ENCODE measurements around the gene OR5K4. TPM values are rescaled to one million over a fixed set of nuclear protein-coding genes. Genes with fewer than 3 reads are reported as not detected.

The OR5K4 gene
- polyA plus RNA-seq, 1 experiment, result not detected

GRCh38 chr3:98371186-98371585 lies 17.5 kb downstream of the OR5K4 start:
- no peaks in the 10 kb centered on the region for H3K36me3 ChIP-seq (ENCODE audit: control insufficient read depth, insufficient read depth, low read length)
- POLR2A ChIA-PET, result no interaction called here
- DNase-seq (ENCODE audit: low read depth), result no peak
- no peak overlapping the region for H3K4me3 ChIP-seq (ENCODE audit: low read depth, low read length)
- CTCF ChIA-PET, result no interaction called here
- TF ChIP-seq CTCF (IDR thresholded peaks at IDR 0.05; ENCODE audit: insufficient read depth, low read depth, low read length), result no peak
- no peaks in the 10 kb centered on the region for H3K27me3 ChIP-seq (ENCODE audit: control insufficient read depth, insufficient read depth, low read length)

GRCh38 chr3:98371853-98372252 lies 18.2 kb downstream of the OR5K4 start:
- TF ChIP-seq CTCF (IDR thresholded peaks at IDR 0.05; ENCODE audit: insufficient read depth, low read depth, low read length), result no peak
- no peak for DNase-seq (ENCODE audit: low read depth)
- CTCF ChIA-PET, result no interaction called here
- POLR2A ChIA-PET, result no interaction called here
- Histone ChIP-seq H3K27me3 (ENCODE audit: control insufficient read depth, insufficient read depth, low read length) (no peaks in the 10 kb centered on the region), H3K4me3 (ENCODE audit: low read depth, low read length) (no peak overlapping the region), H3K36me3 (ENCODE audit: control insufficient read depth, insufficient read depth, low read length) (no peaks in the 10 kb centered on the region)

GRCh38 chr3:98372445-98372844 lies 18.8 kb downstream of the OR5K4 start:
- ChIA-PET CTCF (no interaction called here), POLR2A (no interaction called here)
- TF ChIP-seq CTCF (IDR thresholded peaks at IDR 0.05; ENCODE audit: insufficient read depth, low read depth, low read length), result no peak
- H3K36me3 ChIP-seq (ENCODE audit: control insufficient read depth, insufficient read depth, low read length), result no peaks in the 10 kb centered on the region
- DNase-seq (ENCODE audit: low read depth), result no peak
- no peaks in the 10 kb centered on the region for H3K27me3 ChIP-seq (ENCODE audit: control insufficient read depth, insufficient read depth, low read length)
- H3K4me3 ChIP-seq (ENCODE audit: low read depth, low read length), result no peak overlapping the region

- TF ChIP-seq CTCF (IDR thresholded peaks at IDR 0.05; ENCODE audit: insufficient read depth, low read depth, low read length), result no peak
- ChIA-PET CTCF (no interaction called here), POLR2A (no interaction called here)
- no peak for DNase-seq (ENCODE audit: low read depth)
- Histone ChIP-seq H3K36me3 (ENCODE audit: control insufficient read depth, insufficient read depth, low read length) (no peaks in the 10 kb centered on the region), H3K4me3 (ENCODE audit: low read depth, low read length) (no peak overlapping the region), H3K27me3 (ENCODE audit: control insufficient read depth, insufficient read depth, low read length) (no peaks in the 10 kb centered on the region)
Measured at GRCh38 chr3:98376631-98377030, 23.0 kb downstream of the OR5K4 start.

GRCh38 chr3:98388147-98388546 lies 34.5 kb downstream of the OR5K4 start:
- Histone ChIP-seq H3K4me3 (ENCODE audit: low read depth, low read length) (no peak overlapping the region), H3K27me3 (ENCODE audit: control insufficient read depth, insufficient read depth, low read length) (no peaks in the 10 kb centered on the region), H3K36me3 (ENCODE audit: control insufficient read depth, insufficient read depth, low read length) (no peaks in the 10 kb centered on the region)
- CTCF ChIA-PET, result no interaction called here
- no peak for DNase-seq (ENCODE audit: low read depth)
- POLR2A ChIA-PET, result no interaction called here
- TF ChIP-seq CTCF (IDR thresholded peaks at IDR 0.05; ENCODE audit: insufficient read depth, low read depth, low read length), result no peak
